Right lobe of liver (tissue), 6 donors: ENCODE data around the gene COL23A1. TPM values are rescaled to one million over a fixed set of nuclear protein-coding genes. Genes with fewer than 3 reads are reported as not detected.

Experiments
- ATAC-seq, 4 donors: fragments of 200-7000 bp; cut with Tn5 transposase; one replicate each; pipeline ENCODE4 v1.9.1; 2020; ENCODE audit warnings: mild to moderate bottlenecking in 4 of 4, moderate library complexity in 4 of 4
- DNase-seq, 3 donors: peaks; one replicate each; pipeline ENCODE4 v3.0.0-alpha.2; 2020
- H3K27ac ChIP-seq, 3 donors: fragments of 200-600 bp; one replicate each; pipeline ENCODE4 v1.8.0; 2022
- H3K27me3 ChIP-seq, 2 donors: fragments of 200-600 bp; one replicate each; pipeline ENCODE4 v1.8.0; 2022
- H3K36me3 ChIP-seq, 4 donors: fragments of 200-600 bp; sonication (generic) in 1 of 4; one replicate each; pipeline versions ENCODE4 v1.5.1 to v1.8.0; 2017 to 2022; ENCODE audit warnings: control low read depth in 1 of 4
- H3K4me1 ChIP-seq, 4 donors: fragments of 200-600 bp; sonication (generic) in 1 of 4; one replicate each; pipeline versions ENCODE4 v1.5.1 to v1.8.0; 2017 to 2022; ENCODE audit warnings: control low read depth in 1 of 4
- H3K4me3 ChIP-seq, 3 donors: fragments of 200-600 bp; one replicate each; pipeline ENCODE4 v1.8.0; 2022
- H3K9me3 ChIP-seq, 4 donors: fragments of 200-600 bp; sonication (generic) in 1 of 4; one replicate each; pipeline versions ENCODE4 v1.5.1 to v1.8.0; 2017 to 2022; ENCODE audit warnings: control low read depth in 1 of 4
- POLR2A ChIP-seq: fragments of 450-650 bp; IDR thresholded peaks from one replicate; pipeline ENCODE4 v1.6.1; 2017; ENCODE audit warnings: antibody characterized with exemption, mild to moderate bottlenecking
- WGBS: methylation state at CpG from one replicate; pipeline ENCODE4 v1.1.6; 2018; ENCODE audit warnings: low coverage, low lambda C conversion rate; ENCODE audit not compliant: insufficient coverage; ENCODE audit errors: missing lambda C conversion rate; 5-methylcytosine and 5-hydroxymethylcytosine counted together
- intact Hi-C, 2 donors: fragments of 100-400 bp; cut with DNase I; formaldehyde crosslinking; loops; one replicate each; pipeline versions ENCODE4 v1.11.2 to v1.14.1; 2022
- total RNA-seq, 6 experiments: library from RNA; depleted of rRNA in 2 of 6; stranded (reverse); fragments of >200 nt in 2 of 6; fragmentation: NEBNext Ultra II Directional in 3 of 6; extraction: Animal tissue kit (Norgen Biotek cat#: 25700) in 3 of 6; gene quantifications; one replicate each; pipeline versions ENCODE4 v1.1.0 to v1.2.4, GENCODE V29; 2016 to 2023
- TF ChIP-seq, protein P1 (sequence below), 4 donors: fragments of 200-600 bp in 3 of 4; fragments of 450-650 bp in 1 of 4; IDR thresholded peaks; one replicate each; pipeline versions ENCODE4 v1.5.1 to v1.8.0; 2016 to 2022; ENCODE audit warnings: antibody characterized with exemption in 4 of 4, mild to moderate bottlenecking in 2 of 4
- donor health status: DM: no; HTN: yes; CAD: no.
- donor health status: DM: no; HTN: no; CAD: no.
- donor health status: DM: no; HTN: no; CAD: no.
- donor health status: DM: no; HTN: yes; CAD: no.
- donor health status: DM: no; HTN: yes; CAD: no.

The COL23A1 gene
- total RNA-seq, 6 experiments from 2014 or later: 0.25 to 1.2 (median 0.50) TPM

DNA sequence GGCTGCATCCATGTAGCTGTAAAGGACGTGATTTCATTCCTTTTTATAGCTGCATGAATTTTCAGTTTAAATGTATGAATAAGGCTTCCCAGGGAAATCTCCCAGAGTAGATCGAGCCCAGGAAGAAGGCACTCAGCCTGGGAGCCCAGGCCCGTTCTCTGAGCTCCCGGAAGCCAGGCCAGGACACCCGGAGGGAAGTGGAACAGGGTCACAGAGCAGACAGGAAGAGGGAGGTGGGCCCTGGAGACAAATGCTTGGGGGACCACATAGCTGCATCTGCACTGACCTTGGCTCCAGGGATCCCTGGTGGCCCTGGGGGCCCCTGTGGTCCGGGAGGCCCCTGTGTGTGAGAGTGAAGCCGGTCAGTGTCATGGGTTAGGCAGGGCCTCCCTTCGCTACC, 337.9 kb downstream of the COL23A1 start:
- intact Hi-C loops: no loop called here
- WGBS: 71% methylated on average over 5 of the region's 8 CpGs
- Histone ChIP-seq H3K4me3 (no peak overlapping the region), H3K27ac (no peak overlapping the region), H3K9me3 (no peaks in the 10 kb centered on the region), H3K36me3 (no peaks in the 10 kb centered on the region), H3K27me3 (no peaks in the 10 kb centered on the region), H3K4me1 (peaks cover 0 to 10% (median 3%) of the 10 kb centered on the region in 4 donors)
- TF ChIP-seq, protein P1, sequence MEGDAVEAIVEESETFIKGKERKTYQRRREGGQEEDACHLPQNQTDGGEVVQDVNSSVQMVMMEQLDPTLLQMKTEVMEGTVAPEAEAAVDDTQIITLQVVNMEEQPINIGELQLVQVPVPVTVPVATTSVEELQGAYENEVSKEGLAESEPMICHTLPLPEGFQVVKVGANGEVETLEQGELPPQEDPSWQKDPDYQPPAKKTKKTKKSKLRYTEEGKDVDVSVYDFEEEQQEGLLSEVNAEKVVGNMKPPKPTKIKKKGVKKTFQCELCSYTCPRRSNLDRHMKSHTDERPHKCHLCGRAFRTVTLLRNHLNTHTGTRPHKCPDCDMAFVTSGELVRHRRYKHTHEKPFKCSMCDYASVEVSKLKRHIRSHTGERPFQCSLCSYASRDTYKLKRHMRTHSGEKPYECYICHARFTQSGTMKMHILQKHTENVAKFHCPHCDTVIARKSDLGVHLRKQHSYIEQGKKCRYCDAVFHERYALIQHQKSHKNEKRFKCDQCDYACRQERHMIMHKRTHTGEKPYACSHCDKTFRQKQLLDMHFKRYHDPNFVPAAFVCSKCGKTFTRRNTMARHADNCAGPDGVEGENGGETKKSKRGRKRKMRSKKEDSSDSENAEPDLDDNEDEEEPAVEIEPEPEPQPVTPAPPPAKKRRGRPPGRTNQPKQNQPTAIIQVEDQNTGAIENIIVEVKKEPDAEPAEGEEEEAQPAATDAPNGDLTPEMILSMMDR (IDR thresholded peaks at IDR 0.05): no peak
- no peak for TF ChIP-seq POLR2A
- ATAC-seq: peak in 1 of 4 donors; percentile 17
- peak in 1 of 3 donors; percentile 55 for DNase-seq

DNA sequence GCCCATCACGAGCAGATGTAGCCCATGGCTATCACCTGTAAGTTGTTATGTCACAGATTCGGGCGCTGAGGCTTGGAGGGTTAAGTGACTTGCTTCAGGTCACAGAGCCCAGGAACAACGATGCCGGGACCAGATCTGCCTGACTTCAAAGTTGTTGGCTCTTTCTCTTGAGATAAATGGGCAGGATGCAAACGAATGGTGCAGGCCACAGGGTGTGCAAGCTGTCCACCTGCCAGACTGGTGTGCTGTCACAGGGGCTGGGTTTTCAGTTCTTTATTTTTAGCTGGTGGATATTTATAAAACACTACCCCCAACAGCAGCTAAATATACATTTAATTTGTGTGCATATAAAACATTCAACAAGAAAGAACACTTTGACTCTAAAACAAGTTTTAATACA, 339.9 kb downstream of the COL23A1 start:
- intact Hi-C loops: no loop called here
- ATAC-seq: no peak
- Histone ChIP-seq H3K4me3 (no peak overlapping the region), H3K27ac (no peak overlapping the region), H3K36me3 (no peaks in the 10 kb centered on the region), H3K27me3 (no peaks in the 10 kb centered on the region), H3K9me3 (no peaks in the 10 kb centered on the region), H3K4me1 (peaks cover 0 to 10% (median 3%) of the 10 kb centered on the region in 4 donors)
- DNase-seq: no peak
- WGBS: 55% methylated on average over 2 of the region's 6 CpGs
- TF ChIP-seq, protein P1 (IDR thresholded peaks at IDR 0.05): no peak
- TF ChIP-seq POLR2A: no peak

DNA sequence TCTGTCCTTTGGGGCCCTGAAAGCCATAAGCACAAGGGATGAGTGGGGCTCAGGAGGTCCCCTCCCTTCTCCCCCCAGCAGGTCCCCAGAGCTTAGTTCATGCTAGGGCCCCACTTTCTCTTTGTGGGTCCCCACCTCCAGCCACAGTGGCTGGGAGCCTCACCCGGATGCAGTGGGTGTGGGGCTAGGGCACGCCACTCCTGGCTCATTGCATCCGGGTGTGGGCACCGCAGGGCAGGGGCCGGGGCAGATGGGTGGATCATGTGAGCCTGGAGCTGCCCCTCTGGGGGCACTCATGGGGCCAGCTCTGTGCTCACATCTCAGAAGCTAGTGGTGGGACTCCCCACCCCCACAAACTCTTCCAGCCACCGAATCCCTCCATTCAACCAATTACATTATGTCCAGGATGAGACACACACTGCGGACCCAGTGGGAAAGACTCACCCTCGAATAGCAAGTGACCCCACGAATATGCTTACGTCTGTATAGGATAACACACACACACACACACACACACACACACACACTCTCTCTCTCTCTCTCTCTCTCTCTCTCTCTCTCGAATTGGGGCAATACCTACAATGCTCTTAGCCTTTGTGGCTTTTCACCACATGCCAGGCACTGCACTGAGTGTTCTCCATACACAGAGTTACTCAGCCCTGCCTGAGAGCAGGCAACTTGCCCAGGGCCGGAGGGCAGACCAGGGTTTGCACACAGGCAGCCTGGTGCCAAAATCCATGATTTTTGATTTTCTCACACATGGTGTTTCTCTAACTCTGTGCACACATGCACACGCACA, 340.8 kb downstream of the COL23A1 start:
- H3K27me3 ChIP-seq: no peaks in the 10 kb centered on the region
- intact Hi-C loops: no loop called here
- H3K27ac ChIP-seq: no peak overlapping the region
- 49% methylated on average over 7 of the region's 13 CpGs for WGBS
- no peaks in the 10 kb centered on the region for H3K36me3 ChIP-seq
- DNase-seq (peak; percentile 78 to 84 (median 82)), ATAC-seq (peak; percentile 88 to 95 (median 92))
- H3K4me3 ChIP-seq: no peak overlapping the region
- peaks cover 0 to 10% (median 3%) of the 10 kb centered on the region in 4 donors for H3K4me1 ChIP-seq
- H3K9me3 ChIP-seq: no peaks in the 10 kb centered on the region
- TF ChIP-seq, protein P1 (IDR thresholded peaks at IDR 0.05): no peak
- no peak for TF ChIP-seq POLR2A

DNA sequence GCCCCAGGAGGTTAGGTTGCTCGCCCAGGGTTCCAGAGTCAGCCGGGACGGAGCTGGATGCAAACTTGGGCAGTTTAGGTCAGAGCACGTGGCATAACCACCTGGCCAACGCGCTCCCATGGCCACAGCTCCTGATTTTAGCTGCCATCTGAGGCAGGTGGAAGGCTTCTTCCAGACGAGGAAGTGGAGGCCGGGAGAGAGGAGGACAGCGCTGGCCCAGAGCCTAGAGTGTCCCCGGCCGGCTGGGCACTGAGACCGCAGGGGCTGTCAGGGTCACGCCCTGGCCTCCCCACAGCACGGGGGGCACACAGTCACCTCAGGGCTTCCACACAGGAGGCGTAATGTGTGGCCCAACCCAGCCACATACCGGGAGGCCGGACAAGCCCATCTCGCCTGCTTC, 341.4 kb downstream of the COL23A1 start:
- H3K9me3 ChIP-seq: no peaks in the 10 kb centered on the region
- no peak for TF ChIP-seq POLR2A
- TF ChIP-seq, protein P1 (IDR thresholded peaks at IDR 0.05): no peak
- H3K27ac ChIP-seq: no peak overlapping the region
- no peak overlapping the region for H3K4me3 ChIP-seq
- no peaks in the 10 kb centered on the region for H3K36me3 ChIP-seq
- peak in 1 of 4 donors; percentile 5 for ATAC-seq
- peaks cover 0 to 10% (median 3%) of the 10 kb centered on the region in 4 donors for H3K4me1 ChIP-seq
- intact Hi-C loops: no loop called here
- 100% methylated on average over 1 of the region's 18 CpGs for WGBS
- no peaks in the 10 kb centered on the region for H3K27me3 ChIP-seq
- no peak for DNase-seq
